Epithelial cell of proximal tubule (primary cell): ENCODE measurements around the gene CEP19. TPM values are rescaled to one million over a fixed set of nuclear protein-coding genes. Genes with fewer than 3 reads are reported as not detected.
A peak's percentile ranks its signal among the peaks of the same experiment; 100 is the strongest.

Source experiments
- DNase-seq: peaks from one replicate; pipeline ENCODE4 v3.0.0-alpha.2; 2011; ENCODE audit warnings: low read depth
- H3K4me3 ChIP-seq: 2 replicates; pipeline ENCODE4 v1.5.1; 2011; ENCODE audit warnings: low read depth, mild to moderate bottlenecking, low read length
- total RNA-seq: library from RNA; depleted of rRNA; stranded (reverse); fragments of >200 nt; gene quantifications from 2 replicates; pipeline ENCODE4 v1.2.3, GENCODE V29; 2015
- TF ChIP-seq, protein P1 (sequence below): conservative IDR thresholded peaks from 2 replicates; pipeline ENCODE4 v1.5.1; 2012; ENCODE audit warnings: low read depth, mild to moderate bottlenecking, low read length

CEP19 gene
- total RNA-seq, 1 donor from 2014 or later = 1.2 TPM

DNA sequence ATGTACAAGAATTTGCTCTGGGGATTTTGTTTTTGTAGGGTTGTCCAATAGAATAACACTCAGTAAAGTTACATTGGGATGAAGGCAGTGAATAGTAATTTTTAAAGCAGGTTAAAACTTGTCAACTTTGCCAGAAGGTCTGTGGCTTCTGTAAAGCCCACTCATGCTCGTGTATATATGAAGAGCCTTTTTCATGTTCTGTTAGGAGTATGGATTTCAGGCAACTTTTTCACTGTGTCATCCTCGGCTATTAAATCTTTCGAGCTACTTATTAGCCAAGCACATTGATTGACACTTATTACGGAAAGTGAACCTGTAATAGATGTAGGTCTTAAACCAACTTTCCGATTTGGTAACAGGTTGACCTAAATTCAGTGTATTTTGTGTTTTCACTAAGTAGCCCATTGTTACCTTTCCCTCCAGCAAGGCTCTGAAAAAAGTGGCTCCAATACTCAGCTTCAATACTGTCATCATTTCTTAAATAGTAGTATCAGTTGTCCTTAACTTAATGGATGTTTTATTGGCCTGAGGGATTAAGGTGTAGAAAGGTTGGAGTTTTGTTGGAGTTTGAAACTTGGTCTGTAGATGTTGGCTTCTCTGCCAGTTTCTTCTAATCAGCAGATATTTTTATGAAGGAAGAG lies 29.3 kb upstream of the CEP19 start:
- no peak for DNase-seq
- TF ChIP-seq, protein P1, sequence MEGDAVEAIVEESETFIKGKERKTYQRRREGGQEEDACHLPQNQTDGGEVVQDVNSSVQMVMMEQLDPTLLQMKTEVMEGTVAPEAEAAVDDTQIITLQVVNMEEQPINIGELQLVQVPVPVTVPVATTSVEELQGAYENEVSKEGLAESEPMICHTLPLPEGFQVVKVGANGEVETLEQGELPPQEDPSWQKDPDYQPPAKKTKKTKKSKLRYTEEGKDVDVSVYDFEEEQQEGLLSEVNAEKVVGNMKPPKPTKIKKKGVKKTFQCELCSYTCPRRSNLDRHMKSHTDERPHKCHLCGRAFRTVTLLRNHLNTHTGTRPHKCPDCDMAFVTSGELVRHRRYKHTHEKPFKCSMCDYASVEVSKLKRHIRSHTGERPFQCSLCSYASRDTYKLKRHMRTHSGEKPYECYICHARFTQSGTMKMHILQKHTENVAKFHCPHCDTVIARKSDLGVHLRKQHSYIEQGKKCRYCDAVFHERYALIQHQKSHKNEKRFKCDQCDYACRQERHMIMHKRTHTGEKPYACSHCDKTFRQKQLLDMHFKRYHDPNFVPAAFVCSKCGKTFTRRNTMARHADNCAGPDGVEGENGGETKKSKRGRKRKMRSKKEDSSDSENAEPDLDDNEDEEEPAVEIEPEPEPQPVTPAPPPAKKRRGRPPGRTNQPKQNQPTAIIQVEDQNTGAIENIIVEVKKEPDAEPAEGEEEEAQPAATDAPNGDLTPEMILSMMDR = no peak
- peak overlapping the region; percentile 93 for H3K4me3 ChIP-seq

DNA sequence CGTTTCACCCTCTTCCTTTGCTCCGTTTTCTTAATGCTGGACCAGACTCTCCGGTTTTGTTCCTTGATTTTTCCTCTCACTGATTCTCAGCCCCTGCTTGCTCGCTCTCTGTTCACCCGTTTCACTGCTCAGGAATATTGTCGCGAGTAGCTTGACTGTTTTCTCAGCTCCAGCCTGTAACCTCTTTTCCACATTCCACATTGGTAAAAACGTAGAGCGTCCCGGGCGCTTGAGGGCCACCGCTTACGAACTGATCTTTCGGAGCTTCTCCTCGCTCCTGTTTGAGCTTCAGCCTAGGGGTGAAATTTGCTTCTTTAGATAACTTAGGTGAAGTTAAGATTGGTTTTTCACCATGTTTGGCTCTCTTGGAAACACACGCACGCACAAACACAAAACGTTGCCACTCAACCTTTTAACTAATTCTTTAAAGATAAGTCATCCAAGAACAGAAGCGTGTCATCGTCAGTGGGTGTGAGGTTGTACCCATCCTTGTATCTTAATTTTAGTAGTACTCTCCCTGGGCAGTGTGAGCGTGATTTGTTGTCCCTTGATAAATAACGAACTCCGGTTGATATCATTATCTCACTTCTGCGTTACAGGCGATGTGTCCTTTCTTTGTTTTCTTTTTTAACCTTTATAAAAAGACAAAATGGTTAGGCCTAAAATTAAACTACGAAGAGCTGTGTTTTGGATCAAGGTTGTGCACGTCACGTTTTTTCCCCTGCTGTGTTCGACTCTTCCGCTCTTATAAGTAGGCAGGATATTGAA lies 28.6 kb upstream of the CEP19 start:
- no peak for DNase-seq
- H3K4me3 ChIP-seq = peak overlapping the region; percentile 93
- TF ChIP-seq, protein P1 = no peak

DNA sequence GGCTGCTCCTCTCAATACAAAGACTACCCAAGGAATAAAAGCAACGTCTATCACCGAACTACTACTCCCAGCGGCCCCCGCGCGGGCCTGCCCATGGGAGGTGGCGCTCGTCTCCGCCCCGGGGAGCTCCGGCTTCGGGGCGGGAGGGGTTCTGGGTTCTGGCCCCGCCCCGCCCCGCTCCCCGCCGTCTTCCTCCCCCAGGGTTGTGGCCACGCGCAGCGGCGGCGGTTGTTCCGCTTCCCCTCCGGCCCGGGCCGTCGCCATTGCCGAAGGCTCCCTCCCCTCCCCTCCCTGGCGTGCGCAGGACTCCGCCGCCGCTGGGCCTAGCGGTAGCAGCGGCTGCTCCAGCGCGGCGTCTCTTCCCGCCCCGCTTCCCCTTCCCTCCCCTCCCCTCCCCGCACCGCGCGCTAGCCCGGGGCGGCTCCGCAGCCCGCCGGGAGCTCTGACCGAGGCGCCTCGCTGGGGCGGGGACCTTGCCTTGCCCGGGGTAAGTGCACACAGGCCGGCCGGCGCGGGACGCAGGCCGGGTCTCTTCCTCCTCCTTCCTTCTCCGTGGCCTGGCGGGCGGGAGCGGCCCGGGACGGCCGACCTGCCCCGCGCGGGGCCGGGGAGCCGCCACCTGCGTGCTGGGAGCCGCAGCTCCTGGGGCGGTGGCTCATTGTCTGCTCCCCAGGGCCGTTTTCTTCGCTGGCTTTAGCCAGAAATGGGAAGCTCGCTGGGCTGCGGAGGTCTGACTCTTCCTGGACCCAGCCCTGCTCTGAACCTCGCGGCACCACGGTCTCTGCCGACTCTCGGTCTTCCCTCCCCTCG lies 27.8 kb upstream of the CEP19 start, which contains the start of gene PAK2:
Gene PAK2 (plus strand): TSS at position 187 of the 810 bp plus-strand sequence. CDS start 42,790 bp downstream, outside the sequence.
- TF ChIP-seq, protein P1 = no peak
- no peak for DNase-seq
- peak within 1 kb of the TSS; percentile 93 for H3K4me3 ChIP-seq

DNA sequence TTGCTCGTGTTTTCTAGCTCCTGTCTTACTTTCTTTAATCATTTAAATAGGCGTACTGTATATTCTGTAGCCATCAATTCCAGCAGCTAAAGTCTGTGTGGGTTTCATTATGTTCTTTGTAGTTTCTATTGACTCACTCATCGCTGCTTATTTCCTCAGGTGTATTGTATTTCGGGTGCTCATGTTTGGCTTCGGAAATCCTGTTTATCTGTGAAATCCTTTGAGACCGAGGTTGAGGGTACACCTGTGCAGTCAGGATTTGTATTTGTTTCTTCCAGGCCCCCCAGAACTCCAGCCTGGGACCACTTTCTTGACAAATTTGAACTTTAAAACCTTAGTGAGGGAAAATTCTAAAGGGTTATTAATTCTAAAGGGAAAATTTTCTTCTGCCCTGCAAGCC lies 25.6 kb upstream of the CEP19 start:
- no peak for DNase-seq
- TF ChIP-seq, protein P1 = no peak
- no peak overlapping the region for H3K4me3 ChIP-seq

DNA sequence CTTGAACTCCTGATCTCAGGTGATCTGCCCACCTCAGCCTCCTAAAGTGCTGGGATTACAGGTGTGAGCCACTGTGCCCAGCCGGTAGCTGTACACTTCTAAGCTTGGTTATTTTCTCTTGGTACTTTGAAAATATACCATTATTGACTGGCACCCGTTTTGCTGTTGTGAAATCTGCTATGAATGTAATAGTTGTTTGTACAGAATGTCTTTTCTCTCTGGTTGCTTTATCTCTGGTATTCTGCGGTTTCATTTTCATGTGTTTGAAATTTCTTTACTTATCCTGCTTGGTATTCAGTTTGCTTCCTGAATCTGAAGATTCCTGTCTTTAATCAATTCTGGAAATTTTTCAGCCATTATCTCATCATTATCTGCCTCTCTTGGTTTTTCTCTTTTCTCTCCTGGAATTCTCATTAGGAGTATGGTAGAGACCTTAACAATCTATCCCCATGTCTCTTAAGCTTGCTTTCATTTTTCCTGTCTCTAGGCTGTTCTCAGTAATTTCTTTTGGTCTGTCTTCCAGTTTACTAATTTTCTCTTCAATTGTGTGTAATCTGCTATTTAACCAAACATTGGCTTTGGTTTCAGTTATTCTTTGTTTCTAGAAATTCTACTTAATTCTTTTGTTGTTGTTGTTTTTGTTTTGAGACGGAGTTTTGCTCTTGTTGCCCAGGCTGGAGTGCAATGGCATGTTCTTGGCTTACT lies 24.8 kb upstream of the CEP19 start:
- no peak overlapping the region for H3K4me3 ChIP-seq
- TF ChIP-seq, protein P1 = no peak
- no peak for DNase-seq

DNA sequence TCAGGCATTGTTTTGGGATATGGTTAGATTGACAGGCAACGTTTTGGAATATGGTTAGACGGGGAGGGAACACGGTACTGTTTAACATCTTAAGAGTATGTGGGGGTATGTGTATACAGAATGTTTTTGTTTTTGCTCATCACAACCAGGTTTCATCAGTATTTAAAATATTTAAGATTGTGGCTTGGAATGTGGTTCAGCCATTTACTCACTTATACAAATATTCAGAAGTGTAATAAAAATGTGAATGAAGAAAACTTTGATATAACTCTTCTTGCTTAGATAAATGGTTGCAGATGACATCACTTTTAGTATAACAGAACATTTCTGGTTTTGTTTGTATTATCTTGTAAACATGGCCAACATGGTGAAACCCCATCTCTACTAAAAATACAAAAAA lies 23.7 kb upstream of the CEP19 start:
- DNase-seq = no peak
- TF ChIP-seq, protein P1 = no peak
- H3K4me3 ChIP-seq = no peak overlapping the region
